ENCODE results near the gene PITPNC1.

PITPNC1 gene

GRCh38 chr17:67435786-67436185 lies 58.7 kb downstream of the PITPNC1 start:
- no peak for DNase-seq

- no peak for DNase-seq
Measured at GRCh38 chr17:67436233-67436632, 59.2 kb downstream of the PITPNC1 start.

DNA sequence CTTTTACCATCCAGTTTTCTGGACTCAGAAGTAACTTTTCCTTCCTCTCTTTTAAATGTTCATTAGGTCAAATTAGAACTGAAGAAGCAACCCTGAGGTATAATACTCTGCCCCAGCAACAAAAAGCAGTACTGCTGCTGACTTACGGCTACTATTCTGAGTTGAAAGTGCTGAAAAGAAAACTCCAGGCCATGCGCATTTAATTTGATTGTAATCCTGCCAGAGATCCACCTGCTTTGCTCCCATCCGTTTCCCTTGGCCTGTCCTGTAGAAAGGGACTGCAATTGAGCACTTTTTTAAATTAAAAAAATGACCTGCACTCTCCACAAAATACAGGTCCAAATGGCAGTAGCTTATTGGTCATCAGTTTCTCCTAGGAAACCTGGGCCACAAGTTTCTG lies 61.6 kb downstream of the PITPNC1 start:
- no peak for DNase-seq

DNA sequence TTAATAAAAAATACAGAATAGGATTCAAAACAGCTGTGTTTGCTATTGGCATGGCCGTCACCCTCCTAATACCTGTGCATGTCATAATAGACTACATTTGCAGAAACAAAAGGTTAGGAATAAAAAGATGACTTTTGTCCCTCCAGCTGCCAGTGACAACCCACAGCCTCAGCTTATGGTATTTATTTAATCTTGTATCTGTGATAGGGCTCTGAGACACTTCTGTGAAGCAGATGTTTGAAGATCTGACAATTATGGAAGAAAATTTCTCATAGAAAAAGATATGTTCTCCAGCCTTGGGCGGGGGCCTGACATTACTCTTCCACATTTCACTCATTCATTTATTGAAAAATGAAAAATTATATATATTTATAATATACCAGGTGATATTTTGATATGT lies 62.2 kb downstream of the PITPNC1 start:
- DNase-seq, result no peak

DNA sequence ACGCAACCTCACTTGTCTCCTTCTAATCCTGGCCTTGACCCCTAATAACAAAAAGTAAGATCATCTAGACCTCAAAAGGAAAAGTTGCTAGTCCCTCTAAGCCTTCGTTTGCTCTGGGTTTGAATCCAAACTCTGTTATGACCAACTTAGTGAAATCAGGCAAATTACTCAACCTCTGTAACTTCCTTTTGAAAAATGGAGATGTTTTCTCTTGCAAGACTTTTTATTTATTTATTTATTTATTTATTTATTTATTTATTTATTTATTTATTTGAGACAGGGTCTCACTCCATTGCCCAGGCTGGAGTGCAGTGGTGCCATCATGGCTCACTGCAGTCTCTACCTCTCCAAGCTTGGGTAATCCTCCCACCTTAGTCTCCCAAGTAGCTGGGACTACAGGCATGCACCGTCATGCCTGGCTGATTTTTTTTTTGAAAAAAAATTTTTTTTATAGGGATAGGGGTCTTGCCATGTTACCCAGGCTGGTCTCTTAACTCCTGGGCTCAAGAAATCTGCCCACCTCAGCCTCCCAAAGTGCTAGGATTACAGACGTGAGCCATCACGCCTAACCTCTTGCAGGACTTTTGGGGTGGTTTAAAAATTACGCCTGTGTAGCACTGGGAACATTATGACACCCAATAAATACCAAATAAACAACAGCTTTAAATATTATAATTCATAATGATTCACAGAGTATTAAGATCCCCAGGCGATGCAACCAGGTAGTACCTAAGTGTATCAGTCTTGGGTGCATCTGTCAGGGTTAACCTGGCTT lies 63.4 kb downstream of the PITPNC1 start:
- DNase-seq, result no peak

DNA sequence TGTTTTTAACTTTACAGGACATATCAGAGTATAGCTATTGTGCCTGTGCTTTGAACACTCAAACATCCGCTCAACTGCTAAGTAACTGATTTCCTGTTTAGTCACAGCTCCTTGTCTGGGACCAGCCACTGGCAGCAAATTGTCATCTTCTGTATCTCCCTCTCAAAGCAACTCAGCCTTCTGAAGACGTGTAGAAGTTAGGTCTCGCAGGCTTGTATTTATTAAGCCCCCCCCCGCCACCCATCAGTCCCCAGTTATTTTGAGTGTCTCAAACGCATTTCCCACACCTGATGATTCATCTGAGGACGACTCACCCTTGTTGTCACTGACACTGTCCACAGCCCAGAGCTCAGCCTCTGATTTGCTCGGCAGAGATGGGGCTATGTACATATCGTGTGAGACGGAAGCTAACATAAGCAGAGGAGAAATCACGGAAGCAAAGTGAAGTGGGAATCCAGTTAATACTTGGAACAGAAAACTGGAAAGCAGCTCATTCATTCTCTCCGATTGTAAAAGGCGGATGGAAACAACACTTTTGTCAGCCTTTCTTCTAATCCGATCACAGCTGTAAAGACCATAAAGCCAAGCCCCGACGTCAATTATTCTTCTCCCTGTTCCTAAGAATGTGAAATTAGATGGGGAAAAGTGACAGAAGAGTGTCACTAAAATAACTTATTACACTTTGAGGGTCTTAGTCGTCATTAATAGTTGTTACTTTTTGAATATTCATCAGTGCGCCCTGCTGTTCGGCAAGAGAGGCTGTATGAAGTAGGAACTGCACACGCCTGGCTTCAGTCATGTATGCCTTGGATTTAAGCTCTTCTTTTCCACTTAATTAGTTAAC lies 64.2 kb downstream of the PITPNC1 start:
- DNase-seq, result no peak

GRCh38 chr17:67441896-67442219 lies 64.8 kb downstream of the PITPNC1 start:
- no peak for DNase-seq

GRCh38 chr17:67442787-67443624 lies 65.9 kb downstream of the PITPNC1 start:
- DNase-seq, result no peak

- no peak for DNase-seq
Measured at GRCh38 chr17:67443931-67444595, 67.0 kb downstream of the PITPNC1 start.

DNA sequence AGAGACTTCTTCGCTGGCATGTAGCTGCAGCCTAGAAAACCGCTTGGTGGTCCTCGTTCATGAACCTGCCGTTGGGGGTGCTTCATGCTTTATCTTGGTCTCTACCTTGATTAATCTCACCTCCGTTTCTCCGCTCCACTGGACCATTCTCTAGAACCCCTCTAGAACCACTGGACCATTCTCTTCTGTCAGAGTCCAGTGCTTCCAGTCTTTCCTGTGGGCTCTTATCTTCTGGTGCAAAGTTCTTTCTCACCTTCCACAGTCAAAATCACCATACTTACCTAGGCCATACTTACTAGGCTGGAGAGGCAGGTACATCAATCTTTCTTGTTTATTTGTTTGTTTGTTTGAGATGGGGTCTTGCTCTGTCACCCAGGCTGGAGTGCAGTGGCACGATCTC lies 71.4 kb downstream of the PITPNC1 start:
- no peak for DNase-seq

GRCh38 chr17:67449065-67449464 lies 72.0 kb downstream of the PITPNC1 start:
- DNase-seq, result no peak

DNA sequence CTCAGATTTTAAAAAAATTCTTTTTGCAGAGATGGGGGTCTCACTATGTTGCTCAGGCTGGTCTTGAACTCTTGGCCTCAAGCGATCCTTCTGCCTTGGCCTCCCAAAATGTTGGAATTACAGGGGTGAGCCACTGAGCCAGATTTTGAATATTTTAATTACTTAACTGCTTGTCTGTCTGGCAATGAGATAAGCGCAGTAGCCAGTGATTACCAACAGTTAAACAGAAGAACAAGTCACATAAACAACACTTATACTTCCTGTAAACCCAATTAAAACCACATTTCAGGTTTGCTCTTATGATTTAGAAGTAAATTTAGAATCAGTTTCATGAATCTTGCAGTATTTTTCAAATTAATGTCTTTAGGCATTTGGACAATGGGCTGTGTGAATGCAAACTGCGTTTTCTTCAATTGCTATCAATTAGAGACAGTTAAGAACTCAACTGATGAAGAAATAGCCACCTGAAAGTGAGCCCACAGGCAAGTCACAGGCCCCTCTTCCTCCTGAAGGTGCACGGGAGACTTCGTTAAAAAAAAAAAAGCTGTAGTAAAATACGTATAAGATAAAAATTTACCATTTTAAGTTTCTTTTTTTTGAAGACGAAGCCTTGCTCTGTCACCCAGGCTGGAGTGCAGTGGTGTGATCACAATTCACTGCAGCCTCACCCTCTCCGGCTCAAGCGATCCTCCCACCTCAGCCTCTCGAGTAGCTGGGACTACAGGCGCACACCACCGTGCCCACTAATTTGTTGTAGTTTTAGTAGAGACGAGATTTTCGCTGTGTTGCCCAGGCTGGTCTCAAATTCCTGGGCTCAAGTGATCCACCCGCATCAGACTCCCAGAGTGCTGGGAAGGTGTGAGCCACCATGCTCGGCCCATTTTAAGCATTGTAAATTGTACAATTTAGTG lies 73.0 kb downstream of the PITPNC1 start:
- no peak for DNase-seq

GRCh38 chr17:67452681-67453554 lies 75.8 kb downstream of the PITPNC1 start:
- DNase-seq, result no peak

GRCh38 chr17:67456103-67456502 lies 79.0 kb downstream of the PITPNC1 start:
- DNase-seq, result no peak

- DNase-seq, result no peak
Measured at GRCh38 chr17:67456889-67457288, 79.8 kb downstream of the PITPNC1 start.

DNA sequence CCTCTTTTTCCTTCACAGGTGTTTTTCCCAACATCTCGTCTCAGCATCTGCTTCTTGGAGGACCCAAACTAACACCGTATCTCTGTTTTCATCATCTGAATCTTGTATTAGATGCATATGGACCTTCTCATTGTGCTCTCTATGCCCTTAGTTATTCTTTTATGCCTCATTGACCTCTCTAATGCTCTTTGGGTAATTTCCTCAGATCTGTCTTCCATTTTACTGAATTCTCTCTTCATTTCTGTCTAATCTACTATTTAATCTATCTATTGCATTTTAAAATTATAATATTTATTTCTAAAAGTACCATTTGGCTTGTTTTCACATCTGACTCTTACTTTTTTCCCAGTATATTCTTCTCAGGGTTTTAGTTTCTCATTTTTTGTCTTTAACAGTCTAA lies 81.1 kb downstream of the PITPNC1 start:
- DNase-seq, result no peak

- DNase-seq, result no peak
Measured at GRCh38 chr17:67459985-67460384, 82.9 kb downstream of the PITPNC1 start.

GRCh38 chr17:67461228-67461780 lies 84.2 kb downstream of the PITPNC1 start:
- no peak for DNase-seq

DNA sequence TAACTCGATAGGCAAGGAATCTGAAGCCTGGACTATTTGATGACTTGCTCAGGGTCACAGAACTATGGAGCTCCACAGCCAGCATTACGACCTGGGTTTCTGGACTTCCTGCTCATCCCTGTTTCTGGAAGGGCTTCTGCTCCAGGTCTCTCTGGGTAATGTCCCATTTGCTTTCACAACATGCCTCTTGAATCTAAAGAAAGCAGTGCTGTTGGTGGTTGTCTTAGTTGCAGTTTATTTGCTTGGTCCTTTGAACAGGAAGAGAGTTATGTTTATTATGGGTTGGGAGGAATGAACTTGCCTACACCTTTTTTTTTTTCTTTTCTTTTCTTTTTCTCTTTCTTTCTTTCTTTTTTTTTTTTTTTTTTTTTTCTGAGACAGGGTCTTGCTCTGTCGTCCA lies 84.8 kb downstream of the PITPNC1 start:
- no peak for DNase-seq

DNA sequence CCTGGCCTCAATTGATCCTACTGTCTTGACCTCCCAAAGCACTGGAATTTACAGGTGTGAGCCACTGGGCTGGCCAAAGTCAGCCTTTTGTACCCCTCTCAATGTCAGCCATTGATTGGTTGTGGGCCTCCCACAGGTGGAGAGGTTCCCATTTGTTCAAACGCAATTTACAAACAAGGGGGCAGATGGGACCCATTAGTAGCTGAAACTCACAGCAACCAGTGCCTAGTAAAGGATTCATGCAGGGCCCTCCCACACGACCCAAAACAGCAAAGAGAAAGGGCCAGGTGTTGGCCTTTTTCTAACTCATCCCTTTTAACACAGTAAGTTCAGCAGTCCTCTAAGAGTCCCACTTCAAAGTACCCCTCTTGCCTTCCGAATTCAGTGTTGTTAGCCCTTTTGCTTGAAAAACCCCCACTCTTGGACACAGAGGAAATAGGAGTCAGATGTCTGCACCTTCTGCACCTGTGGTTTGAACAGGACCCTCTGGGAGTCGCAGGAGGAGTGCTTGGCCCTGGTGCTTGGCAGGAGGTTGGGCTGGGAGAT lies 89.2 kb downstream of the PITPNC1 start:
- DNase-seq, result no peak
